IMR-90 (cell line): ENCODE measurements around the gene S100A4. TPM values are rescaled to one million over a fixed set of nuclear protein-coding genes. Genes with fewer than 3 reads are reported as not detected.

ENCODE experiments used
- ATAC-seq: fragments of 200-7000 bp; cut with Tn5 transposase; 2 replicates; pipeline ENCODE4 v1.9.1; 2020; ENCODE audit warnings: low read depth, mild to moderate bottlenecking, moderate library complexity
- BruUV-seq: library from RNA; stranded (reverse); fragments of 400-500 nt; replicated peaks from 2 replicates; lab custom pipeline; 2021; lab: Mats Ljungman, UMichigan
- CTCF ChIA-PET: fragments of 300-600 bp; formaldehyde crosslinking; extraction: SDS; loops from one replicate; lab custom pipeline; 2021; ENCODE audit warnings: antibody characterized with exemption; lab: Yijun Ruan, JAX
- POLR2A ChIA-PET: fragments of 300-600 bp; sonication (Branson Sonifier 250); formaldehyde crosslinking; loops from one replicate; lab custom pipeline; 2022; ENCODE audit warnings: antibody characterized with exemption; ENCODE audit not compliant: unreplicated experiment; lab: Charles Lee
- DNase-seq: peaks from one replicate; pipeline ENCODE4 v3.0.0; 2013
- H2AFZ ChIP-seq: replicated peaks from 2 replicates; pipeline ENCODE3; 2013; ENCODE audit warnings: low read length, mild to moderate bottlenecking; ENCODE audit not compliant: poor library complexity
- H2AK5ac ChIP-seq: 2 replicates; pipeline ENCODE4 v1.6.1; 2013; ENCODE audit warnings: low read depth, low read length, inconsistent platforms
- H2AK9ac ChIP-seq: replicated peaks from 2 replicates; pipeline ENCODE3; 2013; ENCODE audit warnings: mild to moderate bottlenecking, low read depth, low read length, moderate library complexity; ENCODE audit not compliant: poor library complexity
- H2BK120ac ChIP-seq: 2 replicates; pipeline ENCODE4 v1.6.1; 2013; ENCODE audit warnings: low read depth, low read length, inconsistent platforms
- H2BK15ac ChIP-seq: 3 replicates; pipeline ENCODE4 v1.6.1; 2013; ENCODE audit warnings: low read depth, low read length, inconsistent platforms
- H2BK20ac ChIP-seq: 2 replicates; pipeline ENCODE4 v1.6.1; 2013; ENCODE audit warnings: low read depth, mild to moderate bottlenecking, inconsistent platforms, low read length, moderate library complexity
- H2BK5ac ChIP-seq: 2 replicates; pipeline ENCODE4 v1.6.1; 2013; ENCODE audit warnings: mild to moderate bottlenecking, low read depth, low read length, inconsistent platforms; ENCODE audit not compliant: poor library complexity, severe bottlenecking
- H3K14ac ChIP-seq: replicated peaks from 2 replicates; pipeline ENCODE4 v1.6.1; 2013; ENCODE audit warnings: low read depth, low read length, inconsistent platforms
- H3K18ac ChIP-seq: 2 replicates; pipeline ENCODE4 v1.6.1; 2013; ENCODE audit warnings: low read depth, low read length, control low read depth
- H3K23ac ChIP-seq: 2 replicates; pipeline ENCODE4 v1.6.1; 2013; ENCODE audit warnings: low read depth, low read length, inconsistent platforms
- H3K27ac ChIP-seq: 2 replicates; pipeline ENCODE4 v1.5.1; 2013; ENCODE audit warnings: mild to moderate bottlenecking, control low read depth, low read length; ENCODE audit not compliant: insufficient read depth
- H3K27me3 ChIP-seq: 2 replicates; pipeline ENCODE4 v1.6.1; 2013; ENCODE audit warnings: low read length; ENCODE audit not compliant: control insufficient read depth, insufficient read depth
- H3K36me3 ChIP-seq: 2 replicates; pipeline ENCODE4 v1.6.1; 2013; ENCODE audit warnings: low read length, mixed read lengths; ENCODE audit not compliant: control insufficient read depth, insufficient read depth
- H3K4ac ChIP-seq: 2 replicates; pipeline ENCODE4 v1.6.1; 2013; ENCODE audit warnings: low read depth, low read length, inconsistent platforms
- H3K4me1 ChIP-seq: 2 replicates; pipeline ENCODE4 v1.6.1; 2013; ENCODE audit warnings: low read length, mixed read lengths; ENCODE audit not compliant: control insufficient read depth, insufficient read depth
- H3K4me2 ChIP-seq: 2 replicates; pipeline ENCODE4 v1.6.1; 2013; ENCODE audit warnings: low read depth, mild to moderate bottlenecking, control low read depth, low read length, moderate library complexity
- H3K4me3 ChIP-seq: 2 replicates; pipeline ENCODE4 v1.5.1; 2013; ENCODE audit warnings: low read depth, mild to moderate bottlenecking, control low read depth, low read length, moderate library complexity; ENCODE audit not compliant: insufficient read depth
- H3K56ac ChIP-seq: 2 replicates; pipeline ENCODE4 v1.6.1; 2013; ENCODE audit warnings: low read length, inconsistent platforms; ENCODE audit not compliant: insufficient read depth; ENCODE audit errors: extremely low read depth
- H3K79me1 ChIP-seq, 2 experiments: 2 replicates each; pipeline ENCODE4 v1.6.1; 2013; ENCODE audit warnings: low read length in 2 of 2, inconsistent platforms in 1 of 2, low read depth in 1 of 2
- H3K9ac ChIP-seq: 2 replicates; pipeline ENCODE4 v1.6.1; 2013; ENCODE audit warnings: low read depth, low read length, control low read depth
- H3K9me1 ChIP-seq: 2 replicates; pipeline ENCODE4 v1.6.1; 2013; ENCODE audit warnings: low read length, inconsistent platforms; ENCODE audit not compliant: insufficient read depth
- H3K9me3 ChIP-seq: 2 replicates; pipeline ENCODE4 v1.6.1; 2013; ENCODE audit warnings: low read length; ENCODE audit not compliant: control insufficient read depth, insufficient read depth
- H4K20me1 ChIP-seq: 2 replicates; pipeline ENCODE4 v1.6.1; 2013; ENCODE audit warnings: low read length, inconsistent platforms; ENCODE audit not compliant: insufficient read depth
- H4K5ac ChIP-seq: 2 replicates; pipeline ENCODE4 v1.6.1; 2013; ENCODE audit warnings: mild to moderate bottlenecking, low read depth, low read length, control low read depth
- H4K8ac ChIP-seq, 2 experiments: 2 replicates each; pipeline ENCODE4 v1.6.1; 2013; ENCODE audit warnings: low read depth in 2 of 2, low read length in 2 of 2, control low read depth in 1 of 2, inconsistent platforms in 1 of 2
- H4K91ac ChIP-seq: 2 replicates; pipeline ENCODE4 v1.6.1; 2013; ENCODE audit warnings: low read depth, low read length, inconsistent platforms; ENCODE audit not compliant: insufficient read depth
- BHLHE40 ChIP-seq: fragments of 150-350 bp; IDR thresholded peaks from 2 replicates; pipeline ENCODE4 v1.6.1; 2016; ENCODE audit warnings: mild to moderate bottlenecking, low read depth, low read length
- CHD1 ChIP-seq: IDR thresholded peaks from 2 replicates; pipeline ENCODE4 v1.6.1; 2012; ENCODE audit warnings: low read depth, low read length, improper control_type of control experiment
- CTCF ChIP-seq: conservative IDR thresholded peaks from 2 replicates; pipeline ENCODE4 v1.5.1; 2012; ENCODE audit warnings: mild to moderate bottlenecking, low read depth, low read length, improper control_type of control experiment
- ELK1 ChIP-seq: fragments of 150-350 bp; IDR thresholded peaks from 2 replicates; pipeline ENCODE4 v1.6.1; 2016; ENCODE audit warnings: low read depth, mild to moderate bottlenecking, low read length, moderate library complexity, borderline replicate concordance
- FOS ChIP-seq: fragments of 150-350 bp; IDR thresholded peaks from 2 replicates; pipeline ENCODE4 v1.6.1; 2016; ENCODE audit warnings: low read depth, low read length
- MAZ ChIP-seq: IDR thresholded peaks from 2 replicates; pipeline ENCODE4 v1.6.1; 2012; ENCODE audit warnings: low read depth, mild to moderate bottlenecking, low read length, improper control_type of control experiment, moderate library complexity, borderline replicate concordance
- MXI1 ChIP-seq: IDR thresholded peaks from 2 replicates; pipeline ENCODE4 v1.6.1; 2012; ENCODE audit warnings: low read depth, mild to moderate bottlenecking, low read length, moderate library complexity, borderline replicate concordance
- NFE2L2 ChIP-seq: fragments of 150-350 bp; IDR thresholded peaks from 2 replicates; pipeline ENCODE4 v1.6.1; 2016; ENCODE audit warnings: low read depth, mild to moderate bottlenecking, low read length
- RCOR1 ChIP-seq: IDR thresholded peaks from 2 replicates; pipeline ENCODE4 v1.6.1; 2012; ENCODE audit warnings: mild to moderate bottlenecking, low read length, improper control_type of control experiment; ENCODE audit not compliant: insufficient replicate concordance
- RFX5 ChIP-seq: IDR thresholded peaks from 2 replicates; pipeline ENCODE4 v1.8.0; 2012; ENCODE audit warnings: low read depth, mild to moderate bottlenecking, low read length, moderate library complexity
- SMC3 ChIP-seq: fragments of 150-350 bp; IDR thresholded peaks from 2 replicates; pipeline ENCODE4 v1.6.1; 2016; ENCODE audit warnings: low read depth, mild to moderate bottlenecking, antibody characterized with exemption, low read length, moderate library complexity
- USF2 ChIP-seq: fragments of 150-350 bp; IDR thresholded peaks from 2 replicates; pipeline ENCODE4 v1.6.1; 2017; ENCODE audit warnings: mild to moderate bottlenecking, antibody characterized with exemption, low read length, low read depth
- WGBS, 2 experiments: methylation state at CpG; one replicate each; pipeline versions ENCODE4 v1.1.5 to v1.1.7; 2013; ENCODE audit warnings: missing lambda C conversion rate in 2 of 2; ENCODE audit not compliant: insufficient read length in 1 of 2; ENCODE audit errors: extremely low coverage in 2 of 2; 5-methylcytosine and 5-hydroxymethylcytosine counted together
- dilution Hi-C: fragments of 300-500 bp; cut with HindIII; formaldehyde crosslinking; loops from one replicate; pipeline ENCODE4 v1.14.3; 2018; ENCODE audit warnings: low sequenced_read_pairs; ENCODE audit not compliant: unreplicated experiment
- in situ Hi-C: fragments of 300-500 bp; cut with MboI; formaldehyde crosslinking; loops from 3 replicates; pipeline ENCODE4 v1.14.3; 2019; ENCODE audit warnings: low sequenced_read_pairs, inconsistent platforms, mixed read lengths
- intact Hi-C: fragments of 100-400 bp; cut with micrococcal nuclease; formaldehyde crosslinking; loops from 2 replicates; pipeline ENCODE4 v1.10.0; 2022
- polyA plus RNA-seq, 3 experiments: library from polyadenylated mRNA; depleted of rRNA; stranded (reverse); fragments of >200 nt; gene quantifications; 2 replicates each; pipeline ENCODE4 v1.2.3, GENCODE V29; 2012; ENCODE audit warnings: low replicate concordance in 1 of 3
- total RNA-seq: library from RNA; depleted of rRNA; stranded (reverse); fragments of >200 nt; gene quantifications from 2 replicates; pipeline ENCODE4 v1.2.3, GENCODE V29; 2012

S100A4 gene
- total and polyA plus RNA-seq, 2 of the 4 experiments (the other 2 are of a cell fraction): 5.6 to 16.6 TPM

GRCh38 chr1:153519242-153519641 lies 26.4 kb downstream of the S100A4 start:
- Histone ChIP-seq H3K27me3 (no peaks in the 10 kb centered on the region), H3K4me3 (no peak overlapping the region), H2AFZ (no peak overlapping the region), H3K18ac (no peak overlapping the region), H2BK120ac (no peak overlapping the region), H3K14ac (no peak overlapping the region), H4K5ac (no peak overlapping the region), H3K79me1 (no peaks in the 10 kb centered on the region), H3K9ac (no peak overlapping the region), H2AK9ac (no peak overlapping the region), H3K23ac (no peak overlapping the region), H3K9me3 (no peaks in the 10 kb centered on the region), H4K8ac (no peak overlapping the region), H2BK5ac (no peak overlapping the region), H3K4ac (no peak overlapping the region), H3K4me1 (no peaks in the 10 kb centered on the region), H3K4me2 (no peak overlapping the region), H3K36me3 (no peaks in the 10 kb centered on the region), H2AK5ac (no peak overlapping the region; the same call in 1 of the 2 replicates), H4K20me1 (no peaks in the 10 kb centered on the region), H3K9me1 (0 out of 2 replicates have a peak, but pooled peaks cover 5% of the 10 kb centered on the region), H3K56ac (no peak overlapping the region), H3K27ac (no peak overlapping the region), H4K91ac (no peak overlapping the region), H2BK20ac (no peak overlapping the region), H2BK15ac (no peak overlapping the region)
- WGBS, 2 experiments: 57% methylated on average over 1 of the region's 3 CpGs; no CpG with 5 or more reads in 1 of the 2 experiments
- TF ChIP-seq RCOR1: no peak
- TF ChIP-seq RFX5: no peak
- no peak for TF ChIP-seq SMC3
- TF ChIP-seq ELK1: no peak
- no peak for TF ChIP-seq MAZ
- TF ChIP-seq NFE2L2: no peak
- no peak for TF ChIP-seq CTCF
- no peak for TF ChIP-seq USF2
- no peak for TF ChIP-seq MXI1
- no peak for TF ChIP-seq BHLHE40
- TF ChIP-seq FOS: no peak
- no peak for TF ChIP-seq CHD1
- intact Hi-C loops (no loop called here), in situ Hi-C loops (loop anchor here (10.0 kb wide), 2 partner anchors 46 to 126 kb away; partner anchors contain the start of gene S100A2), dilution Hi-C loops (no loop called here)
- DNase-seq (no peak), ATAC-seq (no peak)
- BruUV-seq: no TSS peak
- ChIA-PET POLR2A (interaction anchor here (1.1 kb wide), 1 partner anchor 13 kb away, joined by 3 read pairs; no protein-coding TSS in a partner anchor), CTCF (no interaction called here)
